Endometrial microvascular endothelial cells (primary cell): Measurements from ENCODE around the gene PADI1. TPM values are rescaled to one million over a fixed set of nuclear protein-coding genes. Genes with fewer than 3 reads are reported as not detected.

Experiments
- in situ Hi-C: cut with HindIII; loops from 2 replicates; pipeline ENCODE4 v1.10.0; 2017; ENCODE audit warnings: low sequenced_read_pairs, low pct_unique_long_range_greater_than_20kb; ENCODE audit errors: inconsistent ontology term
- total RNA-seq: library from RNA; depleted of rRNA; stranded (reverse); fragments of >200 nt; gene quantifications from one replicate; pipeline ENCODE4 v1.2.3, GENCODE V29; 2015; ENCODE audit errors: inconsistent ontology term

The PADI1 gene
- total RNA-seq, 1 donor from 2014 or later = not detected

DNA sequence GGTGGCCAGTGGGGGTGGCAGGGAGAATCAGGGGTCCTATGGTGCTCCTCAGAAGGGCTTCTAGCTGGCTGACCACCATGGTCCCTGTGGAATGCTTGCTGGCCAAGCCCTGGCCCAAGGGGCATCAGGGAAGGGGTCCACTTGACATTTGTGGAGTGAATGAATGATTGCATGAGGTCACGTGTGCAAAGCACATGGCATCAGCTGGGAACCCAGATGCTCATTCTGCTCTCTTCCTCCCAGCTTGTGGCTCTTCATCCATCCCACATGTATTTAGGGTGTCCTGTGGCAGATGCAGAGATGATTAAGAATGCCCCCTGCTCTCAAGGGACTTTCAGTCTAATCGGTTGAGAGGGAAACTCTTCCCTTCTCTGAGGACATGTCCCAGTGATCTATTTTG, 76.0 kb downstream of the PADI1 start:
- in situ Hi-C loops = no loop called here

DNA sequence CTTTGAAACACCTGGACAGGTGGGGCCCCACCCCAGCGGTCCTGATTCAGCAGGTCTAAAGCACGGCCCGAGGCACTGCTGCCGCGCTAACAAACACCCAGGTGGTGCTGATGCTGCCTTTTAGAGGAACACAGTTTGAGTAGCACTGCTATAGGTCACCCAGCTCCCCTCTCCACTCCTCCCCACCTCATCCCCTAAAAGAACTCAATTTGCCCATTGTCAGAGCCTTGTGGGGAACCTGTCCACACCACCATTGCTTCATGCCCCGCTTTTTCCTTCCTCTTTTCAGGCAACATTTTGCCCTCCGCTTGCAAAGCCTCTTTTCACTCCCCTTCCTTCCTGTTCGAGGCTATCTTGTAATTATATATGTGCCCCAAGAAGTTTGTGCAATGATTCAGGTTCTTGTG, 76.8 kb downstream of the PADI1 start:
- in situ Hi-C loops = no loop called here

DNA sequence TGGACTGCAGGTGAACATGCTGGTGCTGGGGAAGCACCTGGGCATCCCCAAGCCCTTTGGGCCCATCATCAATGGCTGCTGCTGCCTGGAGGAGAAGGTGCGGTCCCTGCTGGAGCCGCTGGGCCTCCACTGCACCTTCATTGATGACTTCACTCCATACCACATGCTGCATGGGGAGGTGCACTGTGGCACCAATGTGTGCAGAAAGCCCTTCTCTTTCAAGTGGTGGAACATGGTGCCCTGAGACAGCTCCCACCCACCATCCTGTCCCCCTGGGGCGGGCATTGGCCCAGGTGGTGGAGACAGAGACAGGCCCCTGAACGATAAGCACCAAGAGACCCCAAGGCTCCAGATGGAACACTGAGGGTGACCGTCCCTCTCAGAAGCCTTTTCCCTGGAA, 77.9 kb downstream of the PADI1 start:
- in situ Hi-C loops = no loop called here

DNA sequence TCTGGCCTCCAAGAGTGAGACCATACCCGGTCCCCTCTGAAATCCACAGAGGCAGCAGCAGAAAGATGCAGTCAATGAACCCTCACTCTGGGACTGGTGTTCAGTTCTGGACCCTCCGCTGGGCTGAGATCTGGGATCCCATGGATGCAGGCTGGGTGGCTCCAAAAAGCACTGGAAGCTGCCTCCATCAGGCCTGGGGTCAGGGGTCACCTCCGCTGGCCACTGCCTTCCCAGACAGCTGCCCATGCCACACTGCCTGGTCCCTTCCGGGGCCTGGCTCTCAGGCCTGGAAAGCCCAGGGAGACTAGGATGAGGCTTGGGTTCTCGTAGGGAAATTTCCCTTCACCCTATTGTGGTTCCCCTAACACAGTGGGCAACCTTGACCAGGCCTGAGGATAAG, 81.7 kb downstream of the PADI1 start:
- in situ Hi-C loops = no loop called here

DNA sequence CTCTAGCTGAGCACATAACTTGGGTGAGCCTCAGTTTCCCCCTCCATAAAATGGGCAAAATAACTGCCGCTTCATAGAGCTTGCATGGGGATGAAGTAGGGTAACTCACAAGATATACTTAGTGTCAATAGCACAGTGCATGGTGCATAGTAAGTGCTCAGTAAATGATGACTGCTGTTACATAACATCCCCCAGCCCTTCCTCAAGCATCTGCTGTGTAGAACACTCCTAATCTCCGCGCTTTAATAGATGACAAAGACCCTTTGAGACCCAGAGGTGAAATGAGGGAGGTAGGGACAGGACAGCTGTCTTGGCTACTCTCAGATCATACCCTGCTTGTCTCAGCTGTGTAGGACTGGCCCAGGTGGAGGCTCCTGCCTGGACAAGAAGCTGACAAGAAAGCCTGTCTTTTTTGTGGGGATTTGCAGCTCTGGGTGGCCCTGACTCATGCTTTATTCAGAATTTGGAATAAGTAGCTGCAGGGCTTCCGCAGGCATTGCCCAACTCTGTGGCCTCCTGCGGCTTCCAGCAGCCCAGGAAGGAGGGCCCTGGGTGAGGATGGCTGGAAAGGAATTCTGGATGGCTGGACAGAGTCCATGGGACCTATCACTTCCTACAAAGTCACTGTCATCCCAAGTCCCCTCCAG, 82.3 kb downstream of the PADI1 start:
- in situ Hi-C loops = no loop called here

DNA sequence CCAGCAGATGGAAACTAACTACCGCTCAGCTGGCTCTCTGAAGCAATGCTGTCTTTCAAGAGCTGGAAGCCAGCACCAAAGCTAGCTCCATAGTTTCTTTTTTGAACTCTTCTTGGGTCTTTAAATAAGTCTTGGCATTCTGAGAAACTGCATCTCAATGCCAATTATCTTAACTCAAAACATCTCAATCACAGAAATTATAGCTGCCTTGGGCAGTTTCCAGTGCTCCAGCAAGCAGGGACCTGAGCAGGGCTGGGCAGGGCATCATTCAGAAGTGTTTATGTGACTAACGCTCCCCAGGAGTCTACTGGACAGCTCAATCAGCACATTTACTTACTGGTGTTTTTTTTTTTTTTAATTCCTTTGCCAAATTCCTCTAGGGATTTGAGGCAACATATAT, 84.8 kb downstream of the PADI1 start:
- in situ Hi-C loops = no loop called here

DNA sequence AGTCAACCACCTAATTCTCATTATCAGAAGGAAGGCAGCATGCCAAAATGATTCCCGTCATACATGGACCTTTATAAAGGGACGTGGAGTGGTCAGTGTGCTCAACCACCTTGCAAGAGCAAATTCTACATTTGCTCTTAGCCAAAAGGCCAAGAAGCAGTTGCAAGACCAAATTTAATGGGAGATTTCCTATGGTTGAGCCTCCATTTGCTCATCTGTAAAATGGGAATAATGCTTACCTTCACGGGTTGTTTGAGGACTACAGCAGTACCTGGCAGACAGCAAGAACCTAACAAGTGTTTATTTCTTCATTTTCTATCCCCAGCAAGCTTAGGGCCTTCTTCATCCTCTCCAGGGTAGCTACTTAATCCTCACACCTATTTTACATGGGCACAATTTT, 85.6 kb downstream of the PADI1 start:
- in situ Hi-C loops = no loop called here

DNA sequence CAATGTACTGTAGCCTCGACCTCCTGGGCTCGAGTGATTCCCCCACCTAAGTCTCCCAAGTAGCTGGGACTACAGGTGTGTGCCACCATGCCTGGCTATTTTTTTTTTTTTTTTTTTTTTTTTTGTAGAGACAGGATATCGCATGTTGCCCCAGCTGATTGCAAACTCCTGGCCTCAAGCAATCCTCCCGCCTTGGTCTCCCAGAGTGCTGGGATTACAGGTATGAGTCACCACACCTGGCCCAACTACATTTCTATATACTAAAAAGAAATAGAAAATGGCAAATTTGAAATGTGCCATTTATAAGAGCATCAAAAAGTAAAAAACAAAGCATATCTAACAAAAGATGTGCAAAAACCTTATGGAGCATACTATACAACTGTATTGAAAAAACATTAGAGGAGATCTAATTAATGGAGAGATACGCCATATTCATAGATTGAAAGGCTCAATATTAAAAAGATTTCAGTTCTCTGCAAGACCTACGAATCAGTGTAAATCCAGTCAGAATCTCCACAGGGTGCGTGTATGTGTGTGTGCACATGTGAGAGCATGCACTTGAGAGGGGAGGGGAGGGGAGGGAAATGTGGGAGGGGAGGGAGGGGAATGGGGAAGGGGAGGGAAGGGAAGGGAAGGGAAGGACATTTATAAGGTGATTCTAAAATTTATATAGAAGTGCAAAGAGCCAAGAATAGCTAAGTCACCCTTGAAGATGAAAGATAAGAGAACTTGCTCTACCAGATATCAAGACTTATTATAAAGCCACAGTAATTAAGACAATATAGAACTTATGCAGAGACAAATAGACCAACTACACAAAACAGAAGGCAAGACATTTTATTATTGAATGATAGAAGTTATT, 87.6 kb downstream of the PADI1 start:
- in situ Hi-C loops = no loop called here

DNA sequence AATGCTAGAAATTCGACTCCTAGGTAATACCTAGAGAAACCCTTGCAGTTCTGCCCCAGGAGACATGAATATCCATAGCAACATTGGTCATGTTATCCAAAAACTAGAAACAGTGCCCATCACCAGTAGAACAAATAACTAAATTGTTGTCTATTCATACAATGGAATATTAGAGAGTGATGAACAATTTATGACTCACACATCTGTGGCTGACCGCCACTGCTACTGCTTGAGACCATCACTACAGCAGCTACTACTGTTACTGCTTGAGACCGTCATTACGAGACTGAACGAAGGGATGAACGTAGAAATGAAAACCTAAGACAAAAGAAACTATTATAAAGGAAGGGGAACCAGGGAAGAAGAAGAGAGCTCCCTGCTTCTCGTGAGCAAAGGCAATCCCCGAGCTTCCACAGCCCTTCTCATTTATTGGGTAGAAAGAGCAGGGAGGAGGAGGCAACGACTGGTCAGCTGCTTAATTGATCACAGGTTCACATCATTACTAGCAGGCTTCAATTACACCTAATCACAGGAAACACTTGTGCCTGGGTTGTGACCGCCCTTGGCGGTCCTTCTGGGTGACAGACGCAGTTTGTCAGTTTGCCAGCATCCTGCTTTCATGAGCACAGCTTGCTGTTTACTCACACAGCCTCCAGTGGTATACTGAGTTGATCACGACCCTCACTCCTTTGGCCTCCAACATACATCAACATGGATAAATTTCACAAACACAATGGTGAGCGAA, 88.9 kb downstream of the PADI1 start:
- in situ Hi-C loops = no loop called here

DNA sequence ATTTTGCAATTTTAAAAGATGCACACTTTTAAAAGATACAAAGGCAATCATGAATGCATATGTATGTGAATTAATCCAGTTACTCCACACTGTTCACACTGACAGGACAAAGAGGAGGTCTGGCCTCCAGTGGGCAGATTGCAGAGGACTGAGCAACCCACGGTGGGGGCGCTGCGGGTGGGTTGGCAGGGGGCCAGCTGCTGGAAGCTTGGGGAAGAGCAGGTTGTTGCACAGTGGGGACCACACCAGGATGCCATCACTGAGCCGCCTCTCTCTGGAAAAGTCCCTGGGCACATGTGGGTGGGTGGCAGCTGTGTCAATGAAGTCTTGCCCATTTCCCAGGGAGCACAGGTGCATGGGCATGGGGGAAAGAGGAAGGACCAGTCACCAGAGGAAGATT, 90.4 kb downstream of the PADI1 start:
- in situ Hi-C loops = no loop called here

Other genes starting within 250 kb of the PADI1 start
- gene MFAP2, start 224.5 kb upstream of the PADI1 start, total RNA-seq = 10.4 TPM
- gene ATP13A2, start 193.2 kb upstream of the PADI1 start, total RNA-seq = 66.2 TPM
- gene SDHB, start 151.1 kb upstream of the PADI1 start, total RNA-seq = 172 TPM
- gene PADI2, start 85.7 kb upstream of the PADI1 start, total RNA-seq = 0.37 TPM
- not detected for gene PADI3, start 44.0 kb downstream of the PADI1 start, total RNA-seq
- not detected for gene PADI4, start 103.1 kb downstream of the PADI1 start, total RNA-seq
- not detected for gene PADI6, start 167.1 kb downstream of the PADI1 start, total RNA-seq
- gene RCC2, start 234.5 kb downstream of the PADI1 start, total RNA-seq = 83.1 TPM